A673 (cell line): Measurements from ENCODE around the gene GNAZ.

Experiments used
- CTCF ChIP-seq: fragments of 300-800, 200-600 bp; sonication (generic); conservative IDR thresholded peaks from 2 replicates; pipeline ENCODE4 v1.5.1; 2017; ENCODE audit warnings: low read depth, mild to moderate bottlenecking, antibody characterized with exemption, low read length, moderate library complexity, mixed read lengths
- EZH2 ChIP-seq: fragments of 200-600 bp; sonication (generic); IDR thresholded peaks from 2 replicates; pipeline ENCODE4 v1.6.1; 2017; ENCODE audit warnings: borderline replicate concordance, low read depth, mild to moderate bottlenecking, mixed read lengths, antibody characterized with exemption, low read length; ENCODE audit not compliant: poor library complexity, severe bottlenecking

- no peak for TF ChIP-seq EZH2
- TF ChIP-seq CTCF = no peak
Observed at GRCh38 chr22:23070418-23071229, at the start of gene GNAZ.
